ENCODE measurements around the gene INPP5A. TPM values are rescaled to one million over a fixed set of nuclear protein-coding genes. Genes with fewer than 3 reads are reported as not detected.
A peak's percentile ranks its signal among the peaks of the same experiment; 100 is the strongest.

Gene INPP5A
- total RNA-seq, 1 donor from 2014 or later, result 14.2 TPM

DNA sequence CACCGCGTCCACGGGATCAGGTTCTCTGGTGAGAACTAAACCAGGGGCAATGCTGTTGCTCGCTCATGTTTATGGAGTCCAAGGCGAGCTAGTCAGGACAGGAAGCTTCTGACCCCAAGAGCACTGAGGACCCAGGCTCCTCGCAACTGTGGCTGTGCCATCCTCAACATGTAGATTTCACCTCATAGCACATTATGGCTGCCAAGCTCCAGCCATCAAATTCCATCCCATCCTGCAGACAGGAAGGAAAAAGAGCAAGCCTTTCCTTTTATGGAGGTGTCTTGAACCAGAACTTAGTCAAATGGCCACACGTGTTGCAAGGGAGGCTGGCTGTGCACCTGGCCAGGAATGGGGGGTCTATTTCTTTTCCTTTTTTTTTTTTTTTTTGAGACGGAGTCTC lies 264.5 kb downstream of the INPP5A start:
- Histone ChIP-seq H3F3A (ENCODE audit: low read depth) (no peaks in the 10 kb centered on the region), H3K79me2 (ENCODE audit: low read depth) (no peaks in the 10 kb centered on the region), H3K27me3 (peaks cover 7% of the 10 kb centered on the region), H3K36me3 (no peaks in the 10 kb centered on the region), H3K4me2 (no peak overlapping the region), H3K27ac (no peak overlapping the region), H3K4me3 (no peak overlapping the region), H4K20me1 (ENCODE audit: low read depth) (no peaks in the 10 kb centered on the region), H3K4me1 (no peaks in the 10 kb centered on the region), H3K9me3 (ENCODE audit: low read depth) (no peaks in the 10 kb centered on the region), H2AFZ (replicated peaks) (no peak overlapping the region), H3K9ac (no peak overlapping the region)
- H3K36me3 Mint-ChIP-seq, result no peaks in the 10 kb centered on the region
- H3K4me3 Mint-ChIP-seq, result no peak overlapping the region
- no peaks in the 10 kb centered on the region for H3K9me3 Mint-ChIP-seq
- H3K27ac Mint-ChIP-seq, result no peak overlapping the region
- H3K4me1 Mint-ChIP-seq, result peaks cover 8% of the 10 kb centered on the region
- no peak for TF ChIP-seq EZH2phosphoT487 (IDR thresholded peaks at IDR 0.05)
- TF ChIP-seq, protein P1, sequence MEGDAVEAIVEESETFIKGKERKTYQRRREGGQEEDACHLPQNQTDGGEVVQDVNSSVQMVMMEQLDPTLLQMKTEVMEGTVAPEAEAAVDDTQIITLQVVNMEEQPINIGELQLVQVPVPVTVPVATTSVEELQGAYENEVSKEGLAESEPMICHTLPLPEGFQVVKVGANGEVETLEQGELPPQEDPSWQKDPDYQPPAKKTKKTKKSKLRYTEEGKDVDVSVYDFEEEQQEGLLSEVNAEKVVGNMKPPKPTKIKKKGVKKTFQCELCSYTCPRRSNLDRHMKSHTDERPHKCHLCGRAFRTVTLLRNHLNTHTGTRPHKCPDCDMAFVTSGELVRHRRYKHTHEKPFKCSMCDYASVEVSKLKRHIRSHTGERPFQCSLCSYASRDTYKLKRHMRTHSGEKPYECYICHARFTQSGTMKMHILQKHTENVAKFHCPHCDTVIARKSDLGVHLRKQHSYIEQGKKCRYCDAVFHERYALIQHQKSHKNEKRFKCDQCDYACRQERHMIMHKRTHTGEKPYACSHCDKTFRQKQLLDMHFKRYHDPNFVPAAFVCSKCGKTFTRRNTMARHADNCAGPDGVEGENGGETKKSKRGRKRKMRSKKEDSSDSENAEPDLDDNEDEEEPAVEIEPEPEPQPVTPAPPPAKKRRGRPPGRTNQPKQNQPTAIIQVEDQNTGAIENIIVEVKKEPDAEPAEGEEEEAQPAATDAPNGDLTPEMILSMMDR (IDR thresholded peaks at IDR 0.05), result no peak
- TF ChIP-seq EZH2 (IDR thresholded peaks at IDR 0.05), result no peak
- DNase-seq (ENCODE audit: low spot score), result no peak
- peaks cover 9% of the 10 kb centered on the region for H3K27me3 Mint-ChIP-seq (ENCODE audit: insufficient read depth, low read depth)

DNA sequence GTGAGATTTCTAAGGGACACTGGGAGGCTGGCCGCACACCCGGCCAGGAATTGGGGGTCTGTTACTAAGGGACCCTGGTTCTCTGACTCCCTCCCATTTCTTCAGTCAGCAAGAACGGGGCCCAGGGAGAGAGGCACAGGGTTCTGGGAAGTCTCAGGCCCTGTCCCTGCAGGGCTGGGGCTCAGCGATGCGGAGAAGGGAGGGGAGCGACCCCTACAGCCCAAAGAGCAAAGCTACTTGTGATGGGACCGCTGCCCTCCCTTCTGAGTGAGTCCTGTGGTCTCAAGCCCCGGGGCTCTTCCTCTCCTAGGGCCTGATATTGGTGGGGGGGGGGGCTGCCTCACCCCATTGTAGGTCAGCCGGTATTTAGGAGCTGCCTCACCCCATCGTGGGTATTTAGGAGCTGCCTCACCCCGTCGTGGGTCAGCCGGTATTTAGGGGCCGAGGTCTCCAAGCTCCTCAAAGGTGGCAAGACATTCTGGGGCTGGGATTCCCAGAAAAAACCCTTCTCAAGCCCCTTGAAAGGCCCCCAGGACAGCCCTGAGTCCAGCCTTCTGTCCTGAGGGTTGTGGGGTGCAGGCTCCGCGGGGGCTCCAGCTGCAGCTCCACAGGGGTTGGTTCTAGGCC lies 265.2 kb downstream of the INPP5A start:
- H3F3A ChIP-seq (ENCODE audit: low read depth), result no peaks in the 10 kb centered on the region
- H3K27ac ChIP-seq, result no peak overlapping the region
- Mint-ChIP-seq H3K27ac (no peak overlapping the region), H3K27me3 (ENCODE audit: insufficient read depth, low read depth) (peaks cover 7% of the 10 kb centered on the region), H3K4me3 (no peak overlapping the region), H3K36me3 (no peaks in the 10 kb centered on the region), H3K4me1 (peaks cover 8% of the 10 kb centered on the region), H3K9me3 (no peaks in the 10 kb centered on the region)
- H3K4me1 ChIP-seq, result no peaks in the 10 kb centered on the region
- H4K20me1 ChIP-seq (ENCODE audit: low read depth), result no peaks in the 10 kb centered on the region
- peak; percentile 48 for DNase-seq (ENCODE audit: low spot score)
- TF ChIP-seq, protein P1 (IDR thresholded peaks at IDR 0.05), result peak; percentile 38
- no peak for TF ChIP-seq EZH2phosphoT487 (IDR thresholded peaks at IDR 0.05)
- H3K27me3 ChIP-seq, result no peaks in the 10 kb centered on the region
- no peak overlapping the region for H2AFZ ChIP-seq (replicated peaks)
- no peak overlapping the region for H3K9ac ChIP-seq
- H3K36me3 ChIP-seq, result no peaks in the 10 kb centered on the region
- no peak overlapping the region for H3K4me2 ChIP-seq
- no peaks in the 10 kb centered on the region for H3K9me3 ChIP-seq (ENCODE audit: low read depth)
- no peaks in the 10 kb centered on the region for H3K79me2 ChIP-seq (ENCODE audit: low read depth)
- no peak overlapping the region for H3K4me3 ChIP-seq

DNA sequence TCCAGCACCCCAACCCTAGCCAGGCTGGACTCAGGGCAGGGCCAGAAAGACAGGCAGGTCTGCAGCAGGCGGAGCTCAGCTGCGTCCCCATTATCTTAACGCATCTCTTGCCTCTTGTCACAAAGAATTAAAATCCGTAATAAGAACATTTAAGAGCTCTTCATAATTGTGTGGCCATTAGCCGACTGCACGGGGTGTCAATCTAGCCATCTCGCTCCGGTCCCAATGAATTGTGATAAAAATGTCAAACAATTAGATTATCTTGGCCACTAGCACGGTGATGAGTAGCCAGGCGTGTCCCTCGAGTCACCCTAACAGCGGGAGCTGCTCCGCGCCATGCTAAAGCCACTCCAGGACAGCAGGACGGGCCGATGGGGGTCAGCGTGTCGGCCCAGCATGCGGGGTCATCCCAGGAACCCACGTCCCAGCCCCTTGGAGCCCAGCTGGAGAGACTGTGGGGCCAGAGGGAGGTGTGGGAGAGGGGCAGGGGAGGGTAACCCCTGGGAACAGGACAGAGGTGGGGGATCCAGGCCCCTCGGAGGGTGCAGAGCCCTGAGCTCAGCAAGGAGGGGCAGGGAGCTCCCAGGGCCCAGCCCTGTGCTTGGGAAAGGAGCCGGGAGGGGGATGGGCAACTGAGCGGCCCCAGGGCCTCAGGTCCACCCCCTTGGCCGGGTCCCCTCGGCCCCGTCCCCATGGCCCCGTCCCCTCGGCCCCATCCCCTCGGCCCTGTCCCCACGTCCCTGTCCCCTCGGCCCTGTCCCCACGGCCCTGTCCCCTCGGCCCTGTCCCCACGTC lies 266.0 kb downstream of the INPP5A start:
- Histone ChIP-seq H3K4me2 (no peak overlapping the region), H3K4me1 (no peaks in the 10 kb centered on the region), H3K36me3 (no peaks in the 10 kb centered on the region), H3K9me3 (ENCODE audit: low read depth) (no peaks in the 10 kb centered on the region), H3K27me3 (no peaks in the 10 kb centered on the region), H3K27ac (no peak overlapping the region), H3K4me3 (no peak overlapping the region), H4K20me1 (ENCODE audit: low read depth) (no peaks in the 10 kb centered on the region), H3K79me2 (ENCODE audit: low read depth) (no peaks in the 10 kb centered on the region), H2AFZ (replicated peaks) (no peak overlapping the region), H3F3A (ENCODE audit: low read depth) (no peaks in the 10 kb centered on the region), H3K9ac (no peak overlapping the region)
- Mint-ChIP-seq H3K4me1 (peaks cover 8% of the 10 kb centered on the region), H3K27me3 (ENCODE audit: insufficient read depth, low read depth) (peaks cover 5% of the 10 kb centered on the region), H3K4me3 (no peak overlapping the region), H3K9me3 (no peaks in the 10 kb centered on the region), H3K27ac (no peak overlapping the region), H3K36me3 (no peaks in the 10 kb centered on the region)
- TF ChIP-seq, protein P1 (IDR thresholded peaks at IDR 0.05), result no peak
- no peak for TF ChIP-seq EZH2phosphoT487 (IDR thresholded peaks at IDR 0.05)
- no peak for TF ChIP-seq EZH2 (IDR thresholded peaks at IDR 0.05)
- DNase-seq (ENCODE audit: low spot score), result no peak
